ENCODE measurements around the gene NADSYN1.

DNA sequence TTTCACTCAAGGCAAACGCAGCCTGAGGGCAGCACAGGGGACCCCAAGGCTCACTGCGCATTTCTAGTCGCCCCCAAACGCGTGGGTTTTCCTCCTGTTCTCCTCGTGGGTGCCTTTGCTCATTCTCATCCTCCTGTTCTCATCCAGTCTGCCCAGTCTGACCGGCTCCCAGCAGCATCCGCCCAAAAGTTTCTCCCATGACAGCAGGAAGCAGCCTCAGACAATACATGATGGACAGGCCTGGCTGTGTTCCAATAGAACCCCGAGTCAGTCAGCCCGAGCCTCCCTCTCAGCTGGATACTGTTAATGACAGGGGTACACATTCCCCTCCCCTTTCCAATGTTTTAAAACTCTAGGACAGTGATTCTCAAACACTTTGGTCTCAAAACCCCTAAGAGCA is 51.5 kb downstream of the NADSYN1 start:
- TF ChIP-seq EZH2 (IDR thresholded peaks at IDR 0.05) (no peak), CTCF (IDR thresholded peaks at IDR 0.05 in 2 of 3, conservative IDR thresholded peaks at IDR 0.05 in 1 of 3; ENCODE audit: borderline replicate concordance in 1 of 3, insufficient read depth in 1 of 3, low read depth in 2 of 3, low read length in 2 of 3) (no peak), POLR2A (IDR thresholded peaks at IDR 0.05; ENCODE audit: borderline replicate concordance, extremely low read depth, insufficient read depth, insufficient read length) (no peak), FOSL1 (IDR thresholded peaks at IDR 0.05; ENCODE audit: low read depth) (no peak), ELF1 (IDR thresholded peaks at IDR 0.05; ENCODE audit: borderline replicate concordance, low read depth) (no peak), POLR2AphosphoS5 (IDR thresholded peaks at IDR 0.05; ENCODE audit: low read depth, low read length) (no peak), ZNF274 (IDR thresholded peaks at IDR 0.05; ENCODE audit: low read depth, low read length) (no peak), TCF7L2 (IDR thresholded peaks at IDR 0.05; ENCODE audit: borderline replicate concordance, extremely low read depth, insufficient read depth, insufficient read length) (no peak)
- TF ChIP-seq, protein P1, sequence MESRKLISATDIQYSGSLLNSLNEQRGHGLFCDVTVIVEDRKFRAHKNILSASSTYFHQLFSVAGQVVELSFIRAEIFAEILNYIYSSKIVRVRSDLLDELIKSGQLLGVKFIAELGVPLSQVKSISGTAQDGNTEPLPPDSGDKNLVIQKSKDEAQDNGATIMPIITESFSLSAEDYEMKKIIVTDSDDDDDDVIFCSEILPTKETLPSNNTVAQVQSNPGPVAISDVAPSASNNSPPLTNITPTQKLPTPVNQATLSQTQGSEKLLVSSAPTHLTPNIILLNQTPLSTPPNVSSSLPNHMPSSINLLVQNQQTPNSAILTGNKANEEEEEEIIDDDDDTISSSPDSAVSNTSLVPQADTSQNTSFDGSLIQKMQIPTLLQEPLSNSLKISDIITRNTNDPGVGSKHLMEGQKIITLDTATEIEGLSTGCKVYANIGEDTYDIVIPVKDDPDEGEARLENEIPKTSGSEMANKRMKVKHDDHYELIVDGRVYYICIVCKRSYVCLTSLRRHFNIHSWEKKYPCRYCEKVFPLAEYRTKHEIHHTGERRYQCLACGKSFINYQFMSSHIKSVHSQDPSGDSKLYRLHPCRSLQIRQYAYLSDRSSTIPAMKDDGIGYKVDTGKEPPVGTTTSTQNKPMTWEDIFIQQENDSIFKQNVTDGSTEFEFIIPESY (IDR thresholded peaks at IDR 0.05; ENCODE audit: extremely low read depth, insufficient replicate concordance, low read length): no peak

Measured in HCT116 (cell line).